ENCODE results near the gene CLDN9.
A peak's percentile ranks its signal among the peaks of the same experiment; 100 is the strongest.

The CLDN9 gene

GRCh38 chr16:2981177-2981898 lies 31.4 kb upstream of the CLDN9 start:
- H3K4me3 ChIP-seq (ENCODE audit: low read length), result peak overlapping the region; percentile 67; the same call in 1 of the 2 replicates
- TF ChIP-seq ZNF274 (IDR thresholded peaks at IDR 0.05; ENCODE audit: low read depth, low read length), result no peak

GRCh38 chr16:2981899-2982250 lies 30.8 kb upstream of the CLDN9 start:
- H3K4me3 ChIP-seq (ENCODE audit: low read length), result no peak overlapping the region
- no peak for TF ChIP-seq ZNF274 (IDR thresholded peaks at IDR 0.05; ENCODE audit: low read depth, low read length)

- no peak overlapping the region for H3K4me3 ChIP-seq (ENCODE audit: low read length)
- TF ChIP-seq ZNF274 (IDR thresholded peaks at IDR 0.05; ENCODE audit: low read depth, low read length), result no peak
These were observed 30.3 kb upstream of the CLDN9 start for GRCh38 chr16:2982402-2982801.

- no peak overlapping the region for H3K4me3 ChIP-seq (ENCODE audit: low read length)
- no peak for TF ChIP-seq ZNF274 (IDR thresholded peaks at IDR 0.05; ENCODE audit: low read depth, low read length)
These were observed 29.0 kb upstream of the CLDN9 start for GRCh38 chr16:2983706-2984136.

GRCh38 chr16:2985462-2985861 lies 27.3 kb upstream of the CLDN9 start:
- no peak for TF ChIP-seq ZNF274 (IDR thresholded peaks at IDR 0.05; ENCODE audit: low read depth, low read length)
- H3K4me3 ChIP-seq (ENCODE audit: low read length), result no peak overlapping the region

- H3K4me3 ChIP-seq (ENCODE audit: low read length), result no peak overlapping the region
- no peak for TF ChIP-seq ZNF274 (IDR thresholded peaks at IDR 0.05; ENCODE audit: low read depth, low read length)
These were observed 26.8 kb upstream of the CLDN9 start for GRCh38 chr16:2985893-2986355.

GRCh38 chr16:2986623-2987188 lies 26.0 kb upstream of the CLDN9 start:
- no peak overlapping the region for H3K4me3 ChIP-seq (ENCODE audit: low read length)
- no peak for TF ChIP-seq ZNF274 (IDR thresholded peaks at IDR 0.05; ENCODE audit: low read depth, low read length)

- no peak for TF ChIP-seq ZNF274 (IDR thresholded peaks at IDR 0.05; ENCODE audit: low read depth, low read length)
- H3K4me3 ChIP-seq (ENCODE audit: low read length), result no peak overlapping the region
These were observed 25.4 kb upstream of the CLDN9 start for GRCh38 chr16:2987286-2987685.

- TF ChIP-seq ZNF274 (IDR thresholded peaks at IDR 0.05; ENCODE audit: low read depth, low read length), result no peak
- no peak overlapping the region for H3K4me3 ChIP-seq (ENCODE audit: low read length)
These were observed 24.9 kb upstream of the CLDN9 start for GRCh38 chr16:2987833-2988232.

- no peak overlapping the region for H3K4me3 ChIP-seq (ENCODE audit: low read length)
- TF ChIP-seq ZNF274 (IDR thresholded peaks at IDR 0.05; ENCODE audit: low read depth, low read length), result no peak
These were observed 24.1 kb upstream of the CLDN9 start for GRCh38 chr16:2988590-2989099.

GRCh38 chr16:2990891-2991290 lies 21.8 kb upstream of the CLDN9 start:
- TF ChIP-seq ZNF274 (IDR thresholded peaks at IDR 0.05; ENCODE audit: low read depth, low read length), result no peak
- H3K4me3 ChIP-seq (ENCODE audit: low read length), result no peak overlapping the region

- no peak for TF ChIP-seq ZNF274 (IDR thresholded peaks at IDR 0.05; ENCODE audit: low read depth, low read length)
- no peak overlapping the region for H3K4me3 ChIP-seq (ENCODE audit: low read length)
These were observed 21.0 kb upstream of the CLDN9 start for GRCh38 chr16:2991566-2992261.

GRCh38 chr16:2992383-2993081 lies 20.2 kb upstream of the CLDN9 start:
- TF ChIP-seq ZNF274 (IDR thresholded peaks at IDR 0.05; ENCODE audit: low read depth, low read length), result no peak
- no peak overlapping the region for H3K4me3 ChIP-seq (ENCODE audit: low read length)

GRCh38 chr16:2996298-2996697 lies 16.4 kb upstream of the CLDN9 start:
- TF ChIP-seq ZNF274 (IDR thresholded peaks at IDR 0.05; ENCODE audit: low read depth, low read length), result no peak
- no peak overlapping the region for H3K4me3 ChIP-seq (ENCODE audit: low read length)

Measured in GM08714 (cell line).